SK-N-SH treated with all-trans-retinoic acid at 6 μM for 48 hours (cell line): ENCODE results near the gene AHCY.

Source experiments
- ATAC-seq: fragments of 200-7000 bp; cut with Tn5 transposase; 3 replicates; pipeline ENCODE4 v1.9.1; 2020; ENCODE audit warnings: mild to moderate bottlenecking, moderate library complexity
- ARNTL ChIP-seq: fragments of 450-650 bp; formaldehyde crosslinking; IDR thresholded peaks from 2 replicates; pipeline ENCODE4 v1.5.0; 2020; ENCODE audit warnings: low read depth, mild to moderate bottlenecking, moderate library complexity, borderline replicate concordance
- BACH2 ChIP-seq: fragments of 250-450 bp; sonication (Bioruptor Pico); IDR thresholded peaks from 2 replicates; pipeline ENCODE4 v1.9.0; 2021; ENCODE audit warnings: mild to moderate bottlenecking, borderline replicate concordance
- CSDC2 ChIP-seq: fragments of 250-450 bp; sonication (Bioruptor Pico); IDR thresholded peaks from 2 replicates; pipeline ENCODE4 v1.5.0; 2020; ENCODE audit warnings: mild to moderate bottlenecking, moderate library complexity
- ESRRG ChIP-seq: fragments of 250-450 bp; sonication (Bioruptor Pico); IDR thresholded peaks from 2 replicates; pipeline ENCODE4 v1.6.1; 2021; ENCODE audit warnings: mild to moderate bottlenecking
- GLIS3 ChIP-seq: fragments of 250-450 bp; sonication (Bioruptor Pico); IDR thresholded peaks from 2 replicates; pipeline ENCODE4 v1.5.0; 2020; ENCODE audit warnings: mild to moderate bottlenecking, moderate library complexity
- ISL1 ChIP-seq: fragments of 250-450 bp; sonication (Bioruptor Pico); IDR thresholded peaks from 2 replicates; pipeline ENCODE4 v2.1.2; 2022; ENCODE audit warnings: mild to moderate bottlenecking, moderate library complexity
- OSR1 ChIP-seq: fragments of 250-450 bp; sonication (Bioruptor Pico); IDR thresholded peaks from 2 replicates; pipeline ENCODE4 v1.8.0; 2022; ENCODE audit warnings: moderate library complexity, mild to moderate bottlenecking, inconsistent platforms
- RARB ChIP-seq: fragments of 250-450 bp; sonication (Bioruptor Pico); IDR thresholded peaks from 2 replicates; pipeline ENCODE4 v1.8.0; 2021; ENCODE audit warnings: mild to moderate bottlenecking, moderate library complexity
- SNAI2 ChIP-seq: fragments of 250-450 bp; sonication (Bioruptor Pico); IDR thresholded peaks from 2 replicates; pipeline ENCODE4 v1.5.0; 2020; ENCODE audit warnings: mild to moderate bottlenecking, moderate library complexity
- TCF4 ChIP-seq: fragments of 250-450 bp; sonication (Bioruptor Pico); IDR thresholded peaks from 2 replicates; pipeline ENCODE4 v1.8.0; 2021; ENCODE audit warnings: mild to moderate bottlenecking, moderate library complexity, borderline replicate concordance
- TOX ChIP-seq: fragments of 250-450 bp; sonication (Bioruptor Pico); IDR thresholded peaks from 2 replicates; pipeline ENCODE4 v1.8.0; 2021; ENCODE audit warnings: mild to moderate bottlenecking, moderate library complexity, borderline replicate concordance
- ZC3H10 ChIP-seq: fragments of 250-450 bp; sonication (Bioruptor Pico); IDR thresholded peaks from 2 replicates; pipeline ENCODE4 v1.5.1; 2021; ENCODE audit warnings: mild to moderate bottlenecking, moderate library complexity
- ZFP3 ChIP-seq: fragments of 250-450 bp; sonication (Bioruptor Pico); IDR thresholded peaks from 2 replicates; pipeline ENCODE4 v1.5.0; 2020; ENCODE audit warnings: mild to moderate bottlenecking, moderate library complexity
- ZFP30 ChIP-seq: fragments of 450-650 bp; formaldehyde crosslinking; IDR thresholded peaks from 2 replicates; pipeline ENCODE4 v1.5.0; 2022; ENCODE audit warnings: mild to moderate bottlenecking, moderate library complexity
- ZNF565 ChIP-seq: fragments of 450-650 bp; formaldehyde crosslinking; conservative IDR thresholded peaks from 2 replicates; pipeline ENCODE4 v1.5.0; 2020; ENCODE audit warnings: low read depth, mild to moderate bottlenecking, moderate library complexity
- ZNF70 ChIP-seq: fragments of 450-650 bp; formaldehyde crosslinking; IDR thresholded peaks from 2 replicates; pipeline ENCODE4 v1.5.0; 2020; ENCODE audit warnings: mild to moderate bottlenecking, moderate library complexity
- ZNF8 ChIP-seq: fragments of 450-650 bp; formaldehyde crosslinking; IDR thresholded peaks from 2 replicates; pipeline ENCODE4 v1.5.0; 2020; ENCODE audit warnings: mild to moderate bottlenecking, moderate library complexity
- TF ChIP-seq, protein P1 (sequence below): fragments of 250-450 bp; sonication (Bioruptor Pico); IDR thresholded peaks from 2 replicates; pipeline ENCODE4 v1.8.0; 2021; ENCODE audit warnings: low read depth, mild to moderate bottlenecking, moderate library complexity, borderline replicate concordance
- TF ChIP-seq, protein P2 (sequence below): fragments of 250-450 bp; sonication (Bioruptor Pico); IDR thresholded peaks from 2 replicates; pipeline ENCODE4 v1.5.1; 2021; ENCODE audit warnings: mild to moderate bottlenecking, moderate library complexity
- TF ChIP-seq, protein P3 (sequence below): fragments of 250-450 bp; sonication (Bioruptor Pico); IDR thresholded peaks from 2 replicates; pipeline ENCODE4 v1.5.0; 2020; ENCODE audit warnings: mild to moderate bottlenecking, moderate library complexity

The AHCY gene

DNA sequence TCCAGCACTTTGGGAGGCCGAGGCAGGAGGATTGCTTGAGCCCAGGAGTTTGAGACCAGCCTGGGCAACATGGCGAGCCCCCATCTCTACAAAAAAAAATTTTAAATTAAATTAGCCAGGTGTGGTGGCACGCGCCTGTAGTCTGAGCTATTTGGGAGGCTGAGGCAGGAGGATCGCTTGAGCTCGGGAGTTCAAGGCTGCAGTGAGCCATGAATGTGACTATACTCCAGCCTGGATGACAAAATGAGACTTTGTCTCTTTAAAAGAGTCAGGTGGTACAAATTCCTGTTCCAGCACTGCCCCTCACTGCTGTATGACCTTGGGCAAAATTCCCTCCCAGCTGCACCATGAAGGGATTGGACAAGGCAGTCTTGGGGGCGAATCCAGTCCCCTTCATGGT lies 28.5 kb downstream of the AHCY start:
- TF ChIP-seq, protein P1, sequence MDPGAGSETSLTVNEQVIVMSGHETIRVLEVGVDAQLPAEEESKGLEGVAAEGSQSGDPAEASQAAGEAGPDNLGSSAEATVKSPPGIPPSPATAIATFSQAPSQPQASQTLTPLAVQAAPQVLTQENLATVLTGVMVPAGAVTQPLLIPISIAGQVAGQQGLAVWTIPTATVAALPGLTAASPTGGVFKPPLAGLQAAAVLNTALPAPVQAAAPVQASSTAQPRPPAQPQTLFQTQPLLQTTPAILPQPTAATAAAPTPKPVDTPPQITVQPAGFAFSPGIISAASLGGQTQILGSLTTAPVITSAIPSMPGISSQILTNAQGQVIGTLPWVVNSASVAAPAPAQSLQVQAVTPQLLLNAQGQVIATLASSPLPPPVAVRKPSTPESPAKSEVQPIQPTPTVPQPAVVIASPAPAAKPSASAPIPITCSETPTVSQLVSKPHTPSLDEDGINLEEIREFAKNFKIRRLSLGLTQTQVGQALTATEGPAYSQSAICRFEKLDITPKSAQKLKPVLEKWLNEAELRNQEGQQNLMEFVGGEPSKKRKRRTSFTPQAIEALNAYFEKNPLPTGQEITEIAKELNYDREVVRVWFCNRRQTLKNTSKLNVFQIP (CRISPR knock-in tag): no peak
- TF ChIP-seq ZC3H10 (CRISPR knock-in tag) (no peak), ARNTL (CRISPR knock-in tag) (no peak), ZNF8 (CRISPR knock-in tag) (no peak)
- no peak for ATAC-seq

GRCh38 chr20:34271956-34272355 lies 31.2 kb downstream of the AHCY start:
- no peak for ATAC-seq
- TF ChIP-seq SNAI2 (no peak), ISL1 (CRISPR knock-in tag) (no peak), ZNF8 (CRISPR knock-in tag) (no peak), ZFP3 (CRISPR knock-in tag) (no peak), TCF4 (CRISPR knock-in tag) (no peak), RARB (CRISPR knock-in tag) (no peak), OSR1 (CRISPR knock-in tag) (no peak), ESRRG (CRISPR knock-in tag) (no peak), ZFP30 (no peak), TOX (CRISPR knock-in tag) (no peak), ZNF70 (CRISPR knock-in tag) (no peak), ZC3H10 (CRISPR knock-in tag) (no peak), BACH2 (CRISPR knock-in tag) (no peak), CSDC2 (no peak), GLIS3 (CRISPR knock-in tag) (no peak)
- TF ChIP-seq, protein P2, sequence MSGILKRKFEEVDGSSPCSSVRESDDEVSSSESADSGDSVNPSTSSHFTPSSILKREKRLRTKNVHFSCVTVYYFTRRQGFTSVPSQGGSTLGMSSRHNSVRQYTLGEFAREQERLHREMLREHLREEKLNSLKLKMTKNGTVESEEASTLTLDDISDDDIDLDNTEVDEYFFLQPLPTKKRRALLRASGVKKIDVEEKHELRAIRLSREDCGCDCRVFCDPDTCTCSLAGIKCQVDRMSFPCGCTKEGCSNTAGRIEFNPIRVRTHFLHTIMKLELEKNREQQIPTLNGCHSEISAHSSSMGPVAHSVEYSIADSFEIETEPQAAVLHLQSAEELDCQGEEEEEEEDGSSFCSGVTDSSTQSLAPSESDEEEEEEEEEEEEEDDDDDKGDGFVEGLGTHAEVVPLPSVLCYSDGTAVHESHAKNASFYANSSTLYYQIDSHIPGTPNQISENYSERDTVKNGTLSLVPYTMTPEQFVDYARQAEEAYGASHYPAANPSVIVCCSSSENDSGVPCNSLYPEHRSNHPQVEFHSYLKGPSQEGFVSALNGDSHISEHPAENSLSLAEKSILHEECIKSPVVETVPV (CRISPR knock-in tag): no peak
- TF ChIP-seq, all 23 proteins: peak for 0

DNA sequence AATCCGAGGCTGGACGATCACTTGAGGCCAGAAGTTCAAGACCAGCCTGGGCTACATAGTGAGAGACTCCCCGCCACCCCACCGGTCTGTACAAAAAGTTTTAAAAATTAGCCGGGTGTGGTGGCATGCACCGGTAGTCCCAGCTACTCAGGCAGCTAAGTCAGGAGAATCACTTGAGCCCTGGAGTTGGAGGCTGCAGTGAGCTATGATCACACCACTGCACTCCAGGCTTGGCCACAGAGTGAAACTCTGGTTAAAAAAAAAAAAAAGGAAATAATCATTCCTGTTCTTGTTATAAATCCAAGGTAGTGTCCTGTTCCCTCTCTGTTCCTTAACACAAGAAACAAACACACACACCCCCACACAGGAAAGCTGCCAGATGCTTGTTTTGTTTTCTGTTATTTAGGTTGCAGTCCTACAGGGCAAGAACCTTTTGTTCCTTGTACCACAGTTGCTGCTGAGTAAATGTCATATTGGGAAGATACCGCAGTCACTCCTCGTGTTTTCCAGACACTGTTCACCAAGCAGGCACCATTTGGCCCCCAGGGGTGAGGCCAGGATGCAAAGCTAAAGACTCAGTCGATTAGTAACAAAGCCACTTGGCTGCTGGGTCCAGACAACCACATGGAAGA lies 33.0 kb downstream of the AHCY start:
- no peak for ATAC-seq
- no peak for TF ChIP-seq RARB (CRISPR knock-in tag)
- TF ChIP-seq, all 23 proteins: peak for 0

- no peak for ATAC-seq
- TF ChIP-seq ZC3H10 (CRISPR knock-in tag) (no peak), TOX (CRISPR knock-in tag) (no peak), ESRRG (CRISPR knock-in tag) (no peak), BACH2 (CRISPR knock-in tag) (no peak), ISL1 (CRISPR knock-in tag) (no peak), ZFP30 (no peak), ZNF8 (CRISPR knock-in tag) (no peak), ARNTL (CRISPR knock-in tag) (no peak), ZNF565 (CRISPR knock-in tag) (no peak), ZFP3 (CRISPR knock-in tag) (no peak)
- TF ChIP-seq, protein P3, sequence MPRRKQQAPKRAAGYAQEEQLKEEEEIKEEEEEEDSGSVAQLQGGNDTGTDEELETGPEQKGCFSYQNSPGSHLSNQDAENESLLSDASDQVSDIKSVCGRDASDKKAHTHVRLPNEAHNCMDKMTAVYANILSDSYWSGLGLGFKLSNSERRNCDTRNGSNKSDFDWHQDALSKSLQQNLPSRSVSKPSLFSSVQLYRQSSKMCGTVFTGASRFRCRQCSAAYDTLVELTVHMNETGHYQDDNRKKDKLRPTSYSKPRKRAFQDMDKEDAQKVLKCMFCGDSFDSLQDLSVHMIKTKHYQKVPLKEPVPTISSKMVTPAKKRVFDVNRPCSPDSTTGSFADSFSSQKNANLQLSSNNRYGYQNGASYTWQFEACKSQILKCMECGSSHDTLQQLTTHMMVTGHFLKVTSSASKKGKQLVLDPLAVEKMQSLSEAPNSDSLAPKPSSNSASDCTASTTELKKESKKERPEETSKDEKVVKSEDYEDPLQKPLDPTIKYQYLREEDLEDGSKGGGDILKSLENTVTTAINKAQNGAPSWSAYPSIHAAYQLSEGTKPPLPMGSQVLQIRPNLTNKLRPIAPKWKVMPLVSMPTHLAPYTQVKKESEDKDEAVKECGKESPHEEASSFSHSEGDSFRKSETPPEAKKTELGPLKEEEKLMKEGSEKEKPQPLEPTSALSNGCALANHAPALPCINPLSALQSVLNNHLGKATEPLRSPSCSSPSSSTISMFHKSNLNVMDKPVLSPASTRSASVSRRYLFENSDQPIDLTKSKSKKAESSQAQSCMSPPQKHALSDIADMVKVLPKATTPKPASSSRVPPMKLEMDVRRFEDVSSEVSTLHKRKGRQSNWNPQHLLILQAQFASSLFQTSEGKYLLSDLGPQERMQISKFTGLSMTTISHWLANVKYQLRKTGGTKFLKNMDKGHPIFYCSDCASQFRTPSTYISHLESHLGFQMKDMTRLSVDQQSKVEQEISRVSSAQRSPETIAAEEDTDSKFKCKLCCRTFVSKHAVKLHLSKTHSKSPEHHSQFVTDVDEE (CRISPR knock-in tag): no peak
- TF ChIP-seq, all 23 proteins: peak for 0
These were observed 34.1 kb downstream of the AHCY start for GRCh38 chr20:34268851-34269636.

DNA sequence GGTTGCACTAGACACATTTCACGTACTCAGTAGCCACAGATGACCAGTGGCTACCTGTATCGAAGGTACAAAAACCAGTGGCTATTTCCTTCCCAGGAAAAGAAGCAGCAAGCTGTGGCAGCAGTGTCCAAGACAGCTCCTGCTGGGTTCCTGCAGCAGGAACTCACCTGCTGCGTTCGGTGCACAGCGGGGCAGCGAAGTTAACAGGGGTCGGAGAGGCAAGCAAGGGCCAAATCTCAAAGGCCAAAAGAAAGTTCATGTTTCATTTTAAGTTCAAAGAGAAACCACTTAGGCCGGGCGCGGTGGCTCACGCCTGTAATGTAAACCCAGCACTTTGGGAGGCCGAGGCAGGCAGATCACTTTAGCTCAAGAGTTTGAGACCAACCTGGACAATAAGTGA lies 35.0 kb downstream of the AHCY start:
- TF ChIP-seq, protein P3 (CRISPR knock-in tag): no peak
- TF ChIP-seq ARNTL (CRISPR knock-in tag) (no peak), GLIS3 (CRISPR knock-in tag) (no peak), BACH2 (CRISPR knock-in tag) (no peak)

More for the DNA sequence above, 35.0 kb downstream of the AHCY start:
- ATAC-seq: no peak
